CD4-positive, alpha-beta T cell treated with Interleukin-21 for 1 hour (primary cell): ENCODE measurements around the gene EPS15.
"Not testable (repeated sequence)": the region's sequence is repeated elsewhere in the genome, so short reads cannot be mapped to it uniquely, and the experiment has no call there.

Experiments used
- DNase-seq: peaks from one replicate; pipeline ENCODE4 v3.0.0-alpha.2; 2020

EPS15 gene

DNA sequence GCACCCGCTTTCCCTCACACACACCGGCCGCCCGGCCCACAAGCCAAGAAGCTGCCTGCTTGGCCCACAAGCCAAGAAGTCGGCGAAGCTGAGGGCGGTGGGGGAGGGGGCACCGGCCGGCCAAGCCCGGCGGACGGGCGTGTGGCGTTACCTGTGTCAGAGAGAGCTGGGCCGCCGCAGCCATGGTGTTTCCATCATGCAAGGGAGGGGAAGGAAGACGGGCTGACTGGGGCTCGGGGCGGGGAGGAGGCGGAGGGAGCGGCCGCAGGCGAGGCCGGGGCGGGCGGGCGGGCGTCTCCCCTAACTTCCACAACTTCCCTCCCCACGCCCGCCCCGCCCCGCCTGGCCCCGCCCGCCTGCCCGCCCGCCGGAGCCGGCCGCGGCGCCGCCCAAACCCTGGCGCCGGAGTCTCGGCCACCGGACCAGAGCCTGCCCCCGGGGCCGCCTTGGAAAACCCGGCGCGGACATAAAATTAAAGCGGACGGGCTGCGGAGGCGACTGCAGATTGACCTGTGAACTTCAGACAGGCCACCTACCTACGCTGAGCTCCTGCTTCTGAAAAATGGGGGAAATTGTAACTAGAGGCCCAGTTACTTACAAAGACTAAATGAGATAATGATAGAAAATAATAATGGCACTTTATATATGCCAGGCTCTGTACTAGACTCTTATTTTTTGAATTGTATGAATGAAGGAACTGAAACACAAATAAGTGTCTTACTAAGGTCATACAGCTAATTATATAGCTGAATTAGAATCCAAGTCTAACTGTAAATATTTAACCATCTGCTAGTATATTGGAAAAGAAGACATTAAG lies at the start of gene EPS15:
EPS15 (minus strand) TSS at position 219 of the 817 bp plus-strand sequence; CDS start at position 184, 35 bp downstream.
- peak; percentile 91 for DNase-seq

DNA sequence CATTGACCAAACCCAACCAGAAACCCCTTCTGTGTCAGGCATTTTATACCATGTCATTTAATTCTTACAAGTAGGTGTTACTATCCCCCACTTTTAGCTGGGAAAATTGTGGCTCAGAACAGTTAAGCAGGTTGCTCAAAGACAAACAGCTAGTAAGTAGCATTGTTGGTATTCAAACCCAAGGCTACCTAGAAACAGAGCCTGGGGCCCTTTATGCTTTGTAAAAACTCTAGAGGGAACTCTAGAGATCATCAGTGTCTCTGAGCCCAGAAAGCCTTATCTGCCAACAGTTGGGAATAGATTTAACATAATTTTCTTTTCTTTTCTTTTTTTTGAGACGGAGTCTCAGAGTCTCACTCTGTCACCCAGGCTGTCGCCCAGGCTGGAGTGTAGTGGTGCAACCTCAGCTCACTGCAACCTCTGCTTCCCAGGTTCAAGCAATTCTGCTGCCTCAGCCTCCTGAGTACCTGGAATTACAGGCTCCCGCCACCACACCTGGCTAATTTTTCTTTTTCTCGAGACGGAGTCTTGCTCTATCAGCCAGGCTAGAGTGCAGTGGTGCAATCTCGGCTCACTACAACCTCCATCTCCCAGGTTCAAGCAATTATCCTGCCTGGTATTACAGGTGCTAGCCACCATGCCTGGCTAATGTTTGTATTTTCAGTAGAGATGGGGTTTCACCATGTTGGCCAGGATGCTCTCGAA lies 49.3 kb upstream of the EPS15 start:
- no peak for DNase-seq

DNA sequence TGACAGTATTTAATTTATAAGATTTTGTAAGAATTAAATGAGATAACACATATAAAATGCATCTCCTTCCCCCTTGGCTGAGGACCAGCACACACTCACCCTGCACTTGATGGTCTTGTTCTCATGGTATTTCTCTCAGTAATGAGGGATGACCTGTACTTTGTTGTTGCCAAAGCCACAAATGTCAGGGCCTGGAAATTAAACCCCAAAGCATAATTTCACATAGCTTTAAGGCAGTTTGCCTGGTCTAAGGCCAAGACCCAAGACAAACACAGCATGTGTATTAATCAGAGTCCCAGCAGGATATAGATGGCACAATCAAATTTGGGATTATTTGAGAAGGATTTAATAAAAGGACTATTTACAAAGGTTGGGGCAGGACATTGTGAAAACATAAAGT lies 48.6 kb upstream of the EPS15 start:
- no peak for DNase-seq

DNA sequence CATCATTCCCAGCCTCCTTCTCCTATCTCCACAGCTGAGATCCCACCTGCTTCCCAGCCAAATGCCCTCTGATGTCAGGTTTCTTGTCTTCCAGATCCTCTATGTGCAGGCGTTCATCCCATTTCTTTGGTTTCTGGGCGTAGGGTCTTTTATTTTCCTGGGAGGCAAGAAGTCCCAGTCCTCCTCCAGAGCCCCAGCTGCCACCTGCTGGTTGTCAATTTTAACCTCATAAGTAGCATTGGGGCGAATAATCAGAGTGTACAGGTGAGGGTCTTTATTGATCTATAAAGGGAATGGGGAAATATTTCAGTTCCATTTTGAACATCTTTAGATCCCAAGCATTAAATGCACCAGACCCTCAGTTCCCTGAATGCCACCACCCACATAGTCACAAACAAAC lies 47.2 kb upstream of the EPS15 start:
- DNase-seq: no peak

DNA sequence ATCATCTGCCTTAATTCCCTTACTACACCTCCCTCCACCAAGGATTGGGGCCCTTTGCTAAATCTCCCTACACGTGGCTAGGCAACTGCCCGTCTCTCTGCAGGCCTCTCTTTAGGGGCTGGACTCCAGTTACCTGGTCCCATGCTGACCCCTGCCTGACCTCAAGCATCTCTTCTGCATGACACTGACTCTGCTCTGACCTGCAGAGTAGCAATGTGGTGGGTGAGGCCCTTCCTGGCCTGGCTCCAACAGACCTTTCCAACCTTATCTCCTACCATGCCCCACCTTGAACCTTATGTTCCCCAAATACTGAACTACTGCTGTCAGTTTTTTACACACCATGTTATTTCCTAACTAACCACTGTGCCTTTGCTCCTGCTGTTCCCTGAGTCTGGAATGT lies 45.9 kb upstream of the EPS15 start:
- no peak for DNase-seq

DNA sequence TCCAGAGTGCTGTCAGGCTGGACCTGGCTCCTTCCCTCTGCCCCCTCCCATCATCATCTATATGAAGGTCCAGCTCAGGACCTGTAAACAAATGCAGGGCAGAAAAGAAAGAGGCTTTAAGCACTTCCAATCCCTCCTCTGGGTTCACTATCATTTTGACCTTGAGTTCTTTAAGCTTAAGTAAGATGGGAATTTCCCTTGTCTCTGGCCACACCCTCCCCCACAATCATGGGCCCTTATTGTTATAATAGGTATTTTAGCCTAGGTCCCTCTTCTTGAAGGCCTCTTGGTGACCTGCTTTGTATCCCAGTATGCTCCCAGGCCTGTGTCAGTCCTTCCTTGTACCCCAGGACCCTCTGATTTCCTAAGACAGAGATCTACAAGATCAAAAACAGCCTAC lies 45.1 kb upstream of the EPS15 start:
- peak; percentile 12 for DNase-seq

DNA sequence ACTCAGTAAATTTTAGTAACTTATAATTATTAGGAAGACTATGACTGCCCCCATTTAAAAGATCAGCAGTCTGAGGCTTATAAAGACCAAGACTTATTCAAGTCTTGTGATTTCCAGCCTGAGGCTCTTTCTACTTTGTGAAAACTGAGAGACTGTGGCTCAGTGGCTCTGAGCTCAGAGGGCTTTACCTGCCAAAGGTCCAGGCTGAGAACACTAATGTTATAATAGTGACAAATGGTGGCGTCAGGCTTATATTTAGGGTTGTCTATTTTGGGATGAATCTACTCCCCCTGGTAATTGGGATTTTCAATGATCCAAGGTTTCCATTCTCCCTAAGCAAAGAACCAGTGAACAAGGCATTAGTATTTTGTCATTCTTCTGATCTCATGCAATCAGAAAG lies 42.6 kb upstream of the EPS15 start:
- DNase-seq: no peak

DNA sequence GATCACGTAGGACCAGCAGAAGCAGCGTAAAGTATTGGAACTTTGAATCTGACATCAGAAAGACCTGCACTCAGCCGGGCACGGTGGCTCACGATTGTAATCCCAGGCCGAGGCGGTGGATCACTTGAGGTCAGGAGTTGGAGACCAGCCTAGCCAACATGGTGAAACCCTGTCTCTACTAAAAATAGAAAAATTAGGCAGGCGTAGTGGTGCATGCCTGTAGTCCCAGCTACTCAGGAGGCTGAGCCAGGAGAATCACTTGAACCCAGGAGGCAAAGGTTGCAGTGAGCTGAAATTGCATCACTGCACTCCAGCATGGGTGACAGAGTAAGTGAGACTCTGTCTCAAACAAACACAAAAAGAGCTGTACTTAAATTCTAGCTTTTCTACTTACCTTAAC lies 41.8 kb upstream of the EPS15 start:
- DNase-seq: not testable (repeated sequence)

DNA sequence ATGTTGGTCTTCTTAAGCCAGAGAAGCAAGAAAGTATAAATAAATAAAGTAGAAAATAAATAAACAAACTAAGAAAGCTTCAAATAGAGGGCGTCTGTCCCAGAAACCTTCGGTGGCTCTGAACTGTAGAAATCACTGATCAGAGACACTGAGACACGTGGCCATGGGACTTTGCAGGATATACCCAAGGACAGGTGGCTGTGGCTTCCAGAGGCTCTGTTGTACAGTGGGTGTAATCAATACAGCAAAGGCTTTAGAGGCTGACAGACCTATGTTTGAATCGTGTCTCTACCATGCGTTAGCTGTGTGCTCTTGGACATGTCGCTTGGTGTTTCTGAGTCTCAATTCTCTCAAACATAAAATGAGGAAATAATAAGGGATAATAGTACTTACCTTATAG lies 41.0 kb upstream of the EPS15 start:
- no peak for DNase-seq

DNA sequence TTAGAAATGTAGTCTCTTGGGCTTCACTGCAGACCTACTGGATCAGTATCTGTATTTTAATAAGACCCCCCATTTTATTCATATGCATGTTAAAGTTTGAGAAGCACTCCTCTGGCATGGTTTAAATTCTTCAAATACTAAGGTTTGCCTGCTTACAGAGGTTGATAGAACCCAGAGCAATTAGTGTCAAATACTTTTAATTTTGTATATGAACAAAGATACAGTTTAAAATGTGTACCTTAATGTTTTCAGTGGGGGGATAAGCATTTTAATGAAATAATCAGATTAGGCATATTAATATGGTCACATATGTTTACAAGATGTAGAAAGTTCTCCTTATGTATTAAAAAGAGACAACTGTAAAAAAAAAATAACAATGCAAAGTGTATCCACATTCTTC lies 40.4 kb upstream of the EPS15 start:
- DNase-seq: no peak

DNA sequence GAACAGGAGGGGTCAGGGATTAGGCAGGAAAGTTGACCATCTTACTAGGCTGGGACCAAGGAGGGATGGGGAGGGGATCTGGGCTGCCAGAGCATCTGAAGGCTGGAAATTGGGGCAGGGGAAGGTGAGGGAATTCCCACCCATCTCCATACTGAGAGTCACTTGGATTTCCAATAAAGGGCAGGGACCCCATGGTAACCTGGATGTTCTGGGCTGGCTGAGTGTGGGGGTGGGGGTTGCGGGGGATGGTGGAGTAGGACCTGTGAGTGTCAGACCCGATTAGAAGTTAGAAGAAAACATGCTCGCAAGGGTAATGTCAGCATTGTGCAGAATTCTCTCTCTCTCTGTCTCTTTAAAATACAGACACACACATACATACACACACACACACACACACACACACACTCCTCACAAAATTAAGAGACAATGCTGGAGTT lies 40.0 kb upstream of the EPS15 start:
- no peak for DNase-seq

DNA sequence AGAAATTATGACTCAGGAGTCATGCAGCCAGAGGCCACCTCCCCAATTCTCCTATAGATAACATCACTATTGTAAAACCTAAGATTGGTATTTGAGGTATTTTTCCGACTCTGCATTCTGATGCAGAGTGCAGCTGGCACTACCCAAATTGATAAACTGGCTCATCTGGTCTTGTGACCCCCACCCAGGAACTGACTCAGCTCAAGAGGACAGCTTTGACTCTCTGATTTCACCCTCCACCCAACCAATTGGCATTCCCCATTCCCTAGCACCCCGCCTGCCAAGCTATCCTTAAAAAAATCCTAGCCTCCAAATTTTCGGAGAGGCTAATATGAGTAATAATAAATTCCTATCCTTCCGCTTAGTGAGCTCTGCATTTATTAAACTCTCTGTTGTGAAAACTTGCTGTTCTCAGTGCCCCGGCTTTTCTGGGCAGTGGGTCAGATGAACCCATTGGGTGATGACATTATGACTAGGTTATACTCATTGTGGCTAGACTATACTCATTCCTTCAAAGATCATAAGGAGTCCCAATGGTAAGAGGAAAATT lies 39.4 kb upstream of the EPS15 start:
- no peak for DNase-seq

DNA sequence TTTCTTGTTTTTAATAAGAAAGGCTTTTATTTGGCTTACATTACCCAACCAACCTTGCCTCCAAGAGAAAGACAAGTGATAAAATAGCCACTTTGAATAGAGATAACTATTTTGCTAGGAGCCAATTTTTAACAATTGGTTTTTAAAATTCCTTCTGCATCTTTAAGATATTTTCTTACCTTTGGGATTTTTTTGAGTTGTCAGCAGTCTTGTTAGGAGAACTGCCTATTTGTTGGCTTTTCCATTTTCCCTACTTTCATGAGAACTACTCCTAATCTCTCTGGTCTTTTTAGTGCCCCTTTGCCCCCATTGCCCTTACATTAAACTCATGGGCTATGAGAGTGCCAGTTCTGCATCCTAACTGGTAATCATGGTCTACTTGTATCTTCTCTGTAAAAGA lies 38.1 kb upstream of the EPS15 start:
- no peak for DNase-seq

DNA sequence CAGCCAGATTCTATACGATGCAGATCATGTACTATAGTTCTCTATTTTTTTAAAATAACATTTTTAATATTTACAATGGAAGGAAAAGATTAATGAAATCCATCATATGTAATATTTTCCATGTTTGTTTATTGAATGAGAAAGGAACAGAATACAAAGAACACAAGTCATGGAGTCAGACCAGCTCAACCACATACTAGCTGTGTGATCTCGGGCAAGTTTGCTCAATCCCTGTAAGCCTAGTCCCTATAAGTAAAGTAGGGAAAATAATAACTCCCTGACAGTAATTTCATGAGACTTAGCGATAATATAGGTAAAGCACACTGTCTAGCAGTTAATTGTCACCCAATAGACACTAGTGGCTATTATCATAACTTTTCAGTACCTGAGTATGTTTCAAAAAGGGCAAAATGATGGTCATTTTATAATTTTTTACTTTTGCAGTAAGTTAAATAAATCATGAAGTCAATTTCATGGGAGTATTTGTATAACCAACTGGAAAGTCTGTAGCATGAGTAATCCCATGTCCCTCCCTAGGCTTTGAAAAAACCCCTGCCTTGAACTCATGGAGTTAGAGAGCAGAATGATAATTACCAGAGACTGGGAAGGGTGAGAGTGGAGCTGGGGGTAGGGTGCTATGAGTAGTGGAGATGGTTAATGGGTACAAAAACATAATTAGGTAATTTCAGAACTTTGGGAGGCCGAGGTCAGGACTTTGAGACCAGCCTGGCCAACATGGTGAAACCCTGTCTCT lies 37.0 kb upstream of the EPS15 start:
- no peak for DNase-seq

DNA sequence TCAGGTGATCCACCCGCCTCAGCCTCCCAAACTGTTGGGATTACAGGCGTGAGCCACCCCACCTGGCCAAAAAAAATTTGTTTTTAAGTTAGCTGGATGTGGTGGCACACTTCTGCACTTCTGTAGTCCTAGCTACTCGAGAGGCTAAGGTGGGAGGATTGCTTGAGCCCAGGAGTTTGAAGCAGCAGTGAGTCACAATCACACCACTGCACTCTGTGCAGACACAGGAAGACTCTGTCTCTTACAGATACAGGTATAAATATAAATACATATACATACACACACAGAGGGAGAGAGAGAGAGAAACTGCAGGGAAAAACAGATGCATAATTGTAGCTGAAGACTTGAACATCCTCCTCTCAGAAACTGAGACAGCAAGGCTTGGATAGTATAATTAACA lies 34.8 kb upstream of the EPS15 start:
- no peak for DNase-seq

DNA sequence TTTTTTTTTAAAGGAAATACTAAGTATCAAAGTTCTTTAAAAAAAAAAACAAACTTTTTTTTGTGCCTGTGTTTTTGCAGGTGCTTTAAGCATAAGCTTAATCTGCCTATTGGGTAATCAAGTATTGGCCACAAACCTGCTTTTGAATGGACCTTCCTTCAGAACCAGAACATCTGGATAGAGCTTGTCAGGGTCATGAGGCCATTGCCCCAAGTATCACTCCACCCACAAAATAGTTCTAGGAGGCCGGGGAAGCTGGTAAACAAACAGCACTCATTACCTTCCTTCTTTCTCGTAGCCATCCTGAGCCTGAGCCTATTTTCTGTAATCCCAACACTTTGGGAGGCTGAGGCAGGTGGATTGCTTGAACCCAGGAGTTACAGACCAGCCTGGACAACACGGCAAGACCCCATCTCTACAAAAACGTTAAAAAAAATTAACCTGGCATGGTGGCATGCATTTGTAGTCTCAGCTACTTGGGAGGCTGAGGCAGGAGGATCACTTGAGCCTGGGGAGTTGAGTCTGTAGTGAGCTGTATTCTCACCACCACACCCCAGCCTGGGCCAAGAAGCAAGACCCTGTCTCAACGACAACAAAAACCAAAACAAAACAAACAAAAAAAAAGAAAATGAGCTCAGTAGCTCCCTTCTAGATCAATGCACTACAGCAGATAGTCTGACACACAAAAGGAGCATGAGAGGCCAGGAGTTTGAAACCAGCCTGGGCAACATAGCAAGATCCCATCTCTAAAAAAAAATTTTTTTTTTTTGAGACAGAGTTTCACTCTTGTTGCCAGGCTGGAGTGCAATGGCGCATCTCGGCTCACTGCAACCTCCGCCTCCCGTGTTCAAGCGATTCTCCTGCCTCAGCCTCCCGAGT lies 34.1 kb upstream of the EPS15 start:
- DNase-seq: no peak

DNA sequence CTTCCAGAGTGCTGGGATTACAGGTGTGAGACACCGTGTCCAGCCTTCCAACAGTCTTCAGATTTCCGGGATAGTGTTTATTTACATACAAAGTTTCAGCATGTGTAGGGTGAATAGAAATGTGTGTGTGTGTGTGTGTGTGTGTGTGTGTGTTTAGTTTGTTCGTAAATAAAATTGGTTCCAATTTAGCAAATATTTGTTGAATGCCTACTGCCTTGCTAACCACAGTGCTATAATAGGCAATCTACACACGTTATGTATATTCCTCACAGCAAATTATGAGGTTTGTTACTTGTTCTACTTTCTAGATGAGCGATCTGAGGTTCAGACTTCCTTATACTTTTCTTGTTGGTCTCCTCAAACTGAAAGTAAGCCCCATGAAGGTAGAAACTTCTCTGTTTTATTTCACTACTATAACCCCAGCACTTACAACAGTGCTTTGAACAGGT lies 32.8 kb upstream of the EPS15 start:
- DNase-seq: no peak

DNA sequence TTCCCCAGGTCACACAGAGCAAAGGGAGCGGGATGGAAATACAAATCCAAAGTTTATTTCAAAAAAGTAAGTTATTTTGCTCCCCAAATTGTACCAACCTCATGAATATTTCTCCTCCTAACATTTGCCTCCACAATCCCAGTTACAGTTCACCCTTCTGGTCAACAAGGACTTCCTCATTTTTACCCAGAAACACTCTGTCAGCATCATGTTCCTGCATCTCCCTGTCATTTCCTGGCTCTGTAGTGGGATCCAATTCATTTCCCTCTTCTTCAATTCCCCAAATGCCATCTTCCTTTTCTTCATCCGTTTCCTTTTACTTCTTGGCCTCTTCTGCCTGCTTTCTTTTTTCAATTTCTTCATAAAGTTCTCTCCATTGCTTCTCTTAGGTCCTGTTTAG lies 32.0 kb upstream of the EPS15 start:
- DNase-seq: no peak

DNA sequence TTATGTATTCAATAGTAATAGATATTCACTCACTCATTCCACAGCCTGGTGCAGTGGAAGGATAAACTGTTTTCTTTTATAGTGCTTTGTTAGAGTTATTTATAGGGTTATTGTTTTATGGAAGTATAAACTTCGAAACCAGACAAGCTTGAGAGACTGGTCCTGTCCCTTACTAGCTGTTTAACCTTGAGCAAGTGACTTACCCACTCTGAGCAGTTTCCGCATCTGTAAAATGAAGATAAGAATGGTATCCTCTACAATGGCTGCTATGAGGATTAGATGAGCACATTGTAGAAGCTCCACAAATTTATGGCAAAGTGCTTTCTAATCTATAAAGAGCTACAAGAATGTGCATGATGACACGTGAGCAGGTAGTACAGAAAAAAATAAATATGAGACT lies 30.8 kb upstream of the EPS15 start:
- no peak for DNase-seq

DNA sequence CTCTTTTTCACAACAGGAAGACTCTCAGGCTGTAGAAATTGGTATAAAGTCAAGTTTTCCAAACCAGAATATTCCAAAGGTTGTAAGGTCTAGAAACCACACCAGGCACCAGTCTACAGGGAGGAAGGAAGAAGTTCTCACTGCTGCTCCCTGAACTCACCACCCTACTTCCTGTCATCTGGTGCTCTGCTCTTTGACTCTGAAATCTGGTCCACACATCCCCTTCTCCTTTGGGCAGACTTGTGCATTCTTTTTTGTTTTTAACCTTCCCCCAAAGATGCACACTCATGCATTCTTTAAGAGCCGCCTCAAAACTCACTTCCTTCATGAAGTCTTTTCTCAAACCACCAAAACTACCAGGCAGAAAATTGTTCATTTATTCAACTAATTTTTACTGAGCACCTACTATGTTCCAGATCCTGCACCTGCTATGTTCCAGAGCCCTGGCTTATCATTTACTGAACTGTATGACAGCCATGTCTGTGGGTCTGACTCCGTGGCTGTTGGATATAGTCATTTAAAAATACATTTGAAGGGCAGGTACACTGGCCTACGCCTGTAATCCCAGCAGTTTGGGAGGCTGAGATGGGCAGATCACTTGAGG lies 30.1 kb upstream of the EPS15 start:
- DNase-seq: no peak

DNA sequence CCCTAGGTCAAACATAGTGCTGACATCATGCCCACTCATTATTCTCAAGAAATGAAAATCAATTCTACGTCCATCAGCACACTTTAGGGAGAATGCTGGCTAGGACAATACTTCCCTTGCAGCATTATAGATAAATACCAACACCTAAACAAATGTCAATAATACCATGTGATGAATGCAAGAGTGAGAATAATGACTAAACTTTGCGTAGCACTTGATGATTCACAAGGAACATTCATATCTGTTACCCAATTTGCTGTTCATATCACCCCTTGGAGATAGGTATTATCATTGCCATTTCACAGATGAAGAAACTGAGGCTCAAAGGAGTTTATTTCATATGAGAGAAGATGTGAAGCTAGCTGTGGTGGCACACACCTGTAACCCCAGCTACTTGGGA lies 24.8 kb upstream of the EPS15 start:
- no peak for DNase-seq
